HCT116 (cell line): ENCODE measurements around the gene HHIPL1. TPM values are rescaled to one million over a fixed set of nuclear protein-coding genes. Genes with fewer than 3 reads are reported as not detected.

Experiments used
- ATAC-seq: fragments of 200-7000 bp; cut with Tn5 transposase; 2 replicates; pipeline ENCODE4 v1.9.1; 2020; ENCODE audit warnings: mild to moderate bottlenecking, moderate library complexity
- BruUV-seq: library from RNA; stranded (reverse); fragments of 400-500 nt; replicated peaks from 2 replicates; lab custom pipeline; 2021; lab: Mats Ljungman, UMichigan
- CTCF ChIA-PET: fragments of 300-600 bp; sonication (Branson Sonifier 250); formaldehyde crosslinking; loops from one replicate; lab custom pipeline; 2021; ENCODE audit warnings: antibody characterized with exemption; lab: Charles Lee
- POLR2A ChIA-PET: fragments of 300-600, 350-600 bp; sonication (Branson Sonifier 250); formaldehyde crosslinking; loops from one replicate; lab custom pipeline; 2021; ENCODE audit warnings: antibody characterized with exemption; lab: Charles Lee
- RAD21 ChIA-PET, 2 experiments: fragments of 300-600 bp; sonication (Branson Sonifier 250); formaldehyde crosslinking; loops; one replicate each; lab custom pipeline; 2023; ENCODE audit warnings: low total read pairs in 2 of 2; ENCODE audit not compliant: uncharacterized antibody in 2 of 2, unreplicated experiment in 2 of 2, low non-redundant PET in 1 of 2; lab: Charles Lee
- DNase-seq: peaks from one replicate; pipeline ENCODE4 v3.0.0-alpha.2; 2010; ENCODE audit warnings: low read depth, low spot score
- H2AFZ ChIP-seq: fragments of 200-600 bp; shearing (Covaris generic), sonication (generic); 2 replicates; pipeline ENCODE4 v1.6.1; 2017; ENCODE audit warnings: low read depth, mixed run types, mixed read lengths, antibody characterized with exemption, low read length; ENCODE audit not compliant: poor library complexity, severe bottlenecking
- H3K27ac ChIP-seq: 2 replicates; pipeline ENCODE4 v1.5.1; 2012; ENCODE audit warnings: low read depth, low read length
- H3K27me3 ChIP-seq: fragments of 200-600 bp; sonication (generic); 2 replicates; pipeline ENCODE4 v1.6.1; 2016; ENCODE audit warnings: mixed run types, low read length, mixed read lengths; ENCODE audit not compliant: insufficient read depth
- H3K36me3 ChIP-seq, 2 experiments: fragments of 200-500 bp in 1 of 2; fragments of 200-600 bp in 1 of 2; sonication (Bioruptor generic) in 1 of 2; sonication (generic) in 1 of 2; 2 replicates each; pipeline versions ENCODE4 v1.5.1 to v1.6.1; 2014 to 2016; ENCODE audit warnings: low read length in 2 of 2, inconsistent platforms in 1 of 2, mixed read lengths in 1 of 2, mixed run types in 1 of 2; ENCODE audit not compliant: insufficient read depth in 2 of 2, control insufficient read depth in 1 of 2
- H3K4me1 ChIP-seq, 2 experiments: fragments of 200-600 bp in 1 of 2; sonication (generic) in 1 of 2; 2 replicates each; pipeline versions ENCODE4 v1.5.1 to v1.6.1; 2012 to 2017; ENCODE audit warnings: low read length in 2 of 2, inconsistent platforms in 1 of 2, mild to moderate bottlenecking in 1 of 2, mixed read lengths in 1 of 2, mixed run types in 1 of 2, moderate library complexity in 1 of 2; ENCODE audit not compliant: insufficient read depth in 2 of 2, control insufficient read depth in 1 of 2
- H3K4me2 ChIP-seq: fragments of 200-600 bp; sonication (generic); 2 replicates; pipeline ENCODE4 v1.6.1; 2017; ENCODE audit warnings: mixed run types, low read length, mixed read lengths
- H3K4me3 ChIP-seq, 2 experiments: fragments of 200-600 bp in 1 of 2; sonication (generic) in 1 of 2; replicated peaks in 1 of 2; 2 replicates each; pipeline ENCODE4 v1.5.1; 2011 to 2016; ENCODE audit warnings: low read length in 2 of 2, control low read depth in 1 of 2, low read depth in 1 of 2, mild to moderate bottlenecking in 1 of 2, mixed read lengths in 1 of 2, mixed run types in 1 of 2
- H3K79me2 ChIP-seq: fragments of 200-600 bp; sonication (generic); 2 replicates; pipeline ENCODE4 v1.6.1; 2017; ENCODE audit warnings: mild to moderate bottlenecking, mixed run types, low read length, moderate library complexity, mixed read lengths; ENCODE audit not compliant: insufficient read depth
- H3K9ac ChIP-seq: fragments of 200-600 bp; sonication (generic); 2 replicates; pipeline ENCODE4 v1.6.1; 2016; ENCODE audit warnings: low read length, mixed read lengths
- H3K9me2 ChIP-seq: fragments of 200-600 bp; sonication (generic), shearing (Covaris generic); 2 replicates; pipeline ENCODE4 v1.6.1; 2017; ENCODE audit warnings: mixed run types, mild to moderate bottlenecking, moderate library complexity; ENCODE audit not compliant: insufficient read depth
- H3K9me3 ChIP-seq, 2 experiments: fragments of 200-500 bp in 1 of 2; fragments of 200-600 bp in 1 of 2; sonication (Bioruptor generic) in 1 of 2; sonication (generic) in 1 of 2; 2 replicates each; pipeline ENCODE4 v1.6.1; 2014 to 2017; ENCODE audit warnings: low read length in 2 of 2, mixed read lengths in 2 of 2, inconsistent platforms in 1 of 2, low read depth in 1 of 2, mild to moderate bottlenecking in 1 of 2, mixed run types in 1 of 2, moderate library complexity in 1 of 2; ENCODE audit not compliant: control insufficient read depth in 1 of 2, insufficient read depth in 1 of 2
- H4K20me1 ChIP-seq: fragments of 200-600 bp; sonication (generic), shearing (Covaris generic); 2 replicates; pipeline ENCODE4 v1.6.1; 2017; ENCODE audit warnings: mixed run types, mild to moderate bottlenecking, moderate library complexity; ENCODE audit not compliant: insufficient read depth
- CEBPB ChIP-seq: IDR thresholded peaks from 2 replicates; pipeline ENCODE4 v1.6.1; 2012; ENCODE audit warnings: low read depth
- CTCF ChIP-seq, 3 experiments: fragments of 200-600 bp in 1 of 3; sonication (generic) in 1 of 3; IDR thresholded peaks in 2 of 3; conservative IDR thresholded peaks in 1 of 3; 2 replicates each; pipeline ENCODE4 v1.5.1; 2012 to 2017; ENCODE audit warnings: low read depth in 2 of 3, low read length in 2 of 3, antibody characterized with exemption in 1 of 3, borderline replicate concordance in 1 of 3, control low read depth in 1 of 3, mild to moderate bottlenecking in 1 of 3, mixed read lengths in 1 of 3, mixed run types in 1 of 3, moderate library complexity in 1 of 3; ENCODE audit not compliant: insufficient read depth in 1 of 3
- EGR1 ChIP-seq: IDR thresholded peaks from 2 replicates; pipeline ENCODE4 v1.6.1; 2012; ENCODE audit warnings: low read depth
- EZH2phosphoT487 ChIP-seq: fragments of 200-600 bp; IDR thresholded peaks from 2 replicates; pipeline ENCODE4 v1.6.1; 2018; ENCODE audit warnings: antibody characterized with exemption, borderline replicate concordance
- JUND ChIP-seq: IDR thresholded peaks from 2 replicates; pipeline ENCODE4 v1.6.1; 2012
- POLR2A ChIP-seq: IDR thresholded peaks from 2 replicates; pipeline ENCODE4 v1.7.0; 2011; ENCODE audit warnings: borderline replicate concordance; ENCODE audit not compliant: insufficient read depth, insufficient read length; ENCODE audit errors: extremely low read depth
- POLR2AphosphoS5 ChIP-seq: IDR thresholded peaks from 2 replicates; pipeline ENCODE4 v1.6.1; 2011; ENCODE audit warnings: mild to moderate bottlenecking, low read depth, low read length, moderate library complexity
- REST ChIP-seq: IDR thresholded peaks from 2 replicates; pipeline ENCODE4 v1.6.1; 2012; ENCODE audit warnings: low read depth
- SP1 ChIP-seq: IDR thresholded peaks from 2 replicates; pipeline ENCODE4 v1.6.1; 2012; ENCODE audit warnings: low read depth
- SRF ChIP-seq: IDR thresholded peaks from 2 replicates; pipeline ENCODE4 v1.6.1; 2012; ENCODE audit warnings: low read depth
- ZFX ChIP-seq: fragments of 450-650 bp; IDR thresholded peaks from 2 replicates; pipeline ENCODE4 v1.6.1; 2017
- intact Hi-C: fragments of 100-400 bp; cut with micrococcal nuclease; formaldehyde crosslinking; loops from 2 replicates; pipeline ENCODE4 v1.10.0; 2022
- total RNA-seq: library from RNA; stranded (reverse); gene quantifications from one replicate; pipeline ENCODE4 v1.2.1, GENCODE V29; 2021; ENCODE audit not compliant: unreplicated experiment

The HHIPL1 gene
- total RNA-seq, 1 experiment from 2014 or later: not detected

- POLR2A ChIA-PET: no interaction called here
- H3K4me2 ChIP-seq: no peak overlapping the region
- intact Hi-C loops: no loop called here
- TF ChIP-seq POLR2A (no peak), CEBPB (no peak), REST (no peak), POLR2AphosphoS5 (no peak), EGR1 (no peak), CTCF (IDR thresholded peaks at IDR 0.05 in 2 of 3, conservative IDR thresholded peaks at IDR 0.05 in 1 of 3; ENCODE audit: borderline replicate concordance in 1 of 3, insufficient read depth in 1 of 3, low read depth in 2 of 3, low read length in 2 of 3) (no peak), JUND (no peak), ZFX (no peak), EZH2phosphoT487 (no peak), SP1 (no peak), SRF (no peak)
- no peaks in the 10 kb centered on the region for H3K79me2 ChIP-seq
- H3K36me3 ChIP-seq: no peaks in the 10 kb centered on the region
- H3K27ac ChIP-seq: no peak overlapping the region
- CTCF ChIA-PET: interaction anchor here (1.3 kb wide), 1 partner anchor 9 kb away, joined by 5 read pairs; no protein-coding TSS in a partner anchor
- no peaks in the 10 kb centered on the region for H3K9me2 ChIP-seq
- DNase-seq (no peak), ATAC-seq (no peak)
- no peaks in the 10 kb centered on the region for H3K9me3 ChIP-seq
- H3K4me3 ChIP-seq: no peak overlapping the region
- BruUV-seq: no TSS peak
- no peaks in the 10 kb centered on the region for H3K4me1 ChIP-seq
- H4K20me1 ChIP-seq: no peaks in the 10 kb centered on the region
- RAD21 ChIA-PET: no interaction called here
- no peak overlapping the region for H2AFZ ChIP-seq
- no peak overlapping the region for H3K9ac ChIP-seq
- no peaks in the 10 kb centered on the region for H3K27me3 ChIP-seq
These were observed 76.2 kb downstream of the HHIPL1 start for GRCh38 chr14:99720941-99721791.
